Measurements from ENCODE around the gene CTBS.
"Not testable (repeated sequence)": the region's sequence is repeated elsewhere in the genome, so short reads cannot be mapped to it uniquely, and the experiment has no call there.

CTBS gene, protein sequence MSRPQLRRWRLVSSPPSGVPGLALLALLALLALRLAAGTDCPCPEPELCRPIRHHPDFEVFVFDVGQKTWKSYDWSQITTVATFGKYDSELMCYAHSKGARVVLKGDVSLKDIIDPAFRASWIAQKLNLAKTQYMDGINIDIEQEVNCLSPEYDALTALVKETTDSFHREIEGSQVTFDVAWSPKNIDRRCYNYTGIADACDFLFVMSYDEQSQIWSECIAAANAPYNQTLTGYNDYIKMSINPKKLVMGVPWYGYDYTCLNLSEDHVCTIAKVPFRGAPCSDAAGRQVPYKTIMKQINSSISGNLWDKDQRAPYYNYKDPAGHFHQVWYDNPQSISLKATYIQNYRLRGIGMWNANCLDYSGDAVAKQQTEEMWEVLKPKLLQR

DNA sequence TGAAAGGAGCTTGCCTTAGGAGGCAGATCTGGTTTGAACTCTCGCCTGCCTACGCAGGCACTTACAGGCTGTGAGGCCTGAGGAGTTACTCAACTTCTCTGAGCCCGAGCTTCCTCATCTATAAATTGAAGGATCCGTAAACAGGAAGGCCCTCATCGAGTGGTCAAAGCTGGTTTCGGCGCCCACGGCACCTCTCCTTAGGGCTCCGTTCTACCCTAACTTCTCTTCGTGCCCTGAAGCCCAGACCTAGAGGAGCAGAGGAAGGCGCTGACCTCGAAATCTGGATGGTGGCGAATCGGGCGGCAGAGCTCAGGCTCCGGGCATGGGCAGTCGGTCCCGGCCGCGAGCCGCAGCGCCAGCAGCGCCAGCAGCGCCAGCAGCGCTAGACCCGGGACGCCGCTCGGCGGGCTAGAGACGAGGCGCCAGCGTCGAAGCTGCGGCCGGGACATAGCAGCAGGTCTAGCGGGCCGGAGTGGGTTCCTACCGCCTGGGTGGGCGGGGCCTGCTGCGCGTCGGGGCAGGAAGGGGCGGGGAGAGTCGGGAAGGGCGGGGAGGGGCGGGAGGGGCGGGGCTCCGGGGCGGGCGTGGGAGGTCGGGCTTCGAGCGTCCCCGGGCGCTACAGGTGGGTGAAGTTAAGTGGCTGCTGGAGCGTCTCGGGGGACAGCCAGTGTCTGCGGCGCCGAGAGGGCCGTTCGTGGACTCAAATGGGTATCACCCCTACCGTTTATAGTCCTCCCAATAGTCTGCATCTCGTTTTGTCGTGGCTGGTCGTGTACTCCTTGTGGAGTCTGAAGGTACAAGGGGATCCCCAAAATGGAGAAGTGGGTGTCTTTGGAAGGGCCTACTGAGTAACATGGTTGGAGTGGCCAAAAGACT is at the start of gene CTBS:
TSS of gene CTBS (minus strand) at position 474 of the 876 bp plus-strand sequence. CDS start at position 449, 25 bp downstream.
- peak; percentile 49 to 69 for DNase-seq

DNA sequence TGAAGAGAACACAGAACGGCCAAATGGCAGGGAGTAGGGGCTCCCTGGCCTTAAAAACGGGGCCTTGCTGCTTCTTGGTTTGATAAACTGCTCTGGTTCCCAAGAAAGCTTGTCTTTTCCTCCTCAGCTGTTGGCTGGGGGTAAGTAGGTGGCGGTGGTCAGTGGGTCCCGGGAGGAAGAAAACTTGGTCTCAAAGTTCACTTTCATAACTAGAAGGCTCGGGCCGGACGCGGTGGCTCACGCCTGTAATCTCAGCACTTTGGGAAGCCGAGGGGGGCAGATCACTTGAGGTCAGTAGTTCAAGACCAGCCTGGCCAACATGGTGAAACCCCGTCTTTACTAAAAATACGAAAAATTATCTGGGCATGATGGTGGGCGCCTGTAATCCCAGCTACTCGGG is 47.3 kb upstream of the CTBS start:
- DNase-seq = no peak

DNA sequence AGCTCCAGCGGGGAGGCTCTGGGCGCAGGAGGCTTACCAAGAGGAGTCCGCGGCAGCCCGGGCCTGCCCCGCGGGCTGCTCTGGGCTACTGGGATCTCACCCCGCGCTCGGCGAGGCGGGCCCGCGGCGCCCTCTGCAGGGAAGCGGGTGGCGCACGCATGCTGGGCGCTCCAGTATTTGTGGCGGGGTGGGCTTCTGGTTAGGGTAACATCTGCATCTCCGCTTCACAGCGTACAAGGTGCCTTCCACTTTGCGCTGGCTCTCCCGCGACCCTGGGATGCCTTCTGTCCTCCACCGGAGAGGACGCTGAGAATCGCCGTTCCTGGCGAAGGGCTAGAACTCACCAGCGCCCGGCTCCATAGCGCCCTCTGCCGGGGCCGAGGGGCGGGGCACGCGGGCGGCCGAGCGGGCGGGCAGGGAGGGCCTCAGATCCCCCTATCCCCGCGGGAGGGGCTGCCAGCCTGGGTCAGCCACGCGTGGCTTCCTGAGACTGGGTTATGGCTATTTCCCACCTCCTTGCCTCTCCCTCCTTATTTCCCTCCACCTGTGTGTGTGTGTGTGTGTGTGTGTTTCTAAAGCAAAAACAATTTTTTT is 46.6 kb upstream of the CTBS start:
- DNase-seq = peak; percentile 52 to 57

DNA sequence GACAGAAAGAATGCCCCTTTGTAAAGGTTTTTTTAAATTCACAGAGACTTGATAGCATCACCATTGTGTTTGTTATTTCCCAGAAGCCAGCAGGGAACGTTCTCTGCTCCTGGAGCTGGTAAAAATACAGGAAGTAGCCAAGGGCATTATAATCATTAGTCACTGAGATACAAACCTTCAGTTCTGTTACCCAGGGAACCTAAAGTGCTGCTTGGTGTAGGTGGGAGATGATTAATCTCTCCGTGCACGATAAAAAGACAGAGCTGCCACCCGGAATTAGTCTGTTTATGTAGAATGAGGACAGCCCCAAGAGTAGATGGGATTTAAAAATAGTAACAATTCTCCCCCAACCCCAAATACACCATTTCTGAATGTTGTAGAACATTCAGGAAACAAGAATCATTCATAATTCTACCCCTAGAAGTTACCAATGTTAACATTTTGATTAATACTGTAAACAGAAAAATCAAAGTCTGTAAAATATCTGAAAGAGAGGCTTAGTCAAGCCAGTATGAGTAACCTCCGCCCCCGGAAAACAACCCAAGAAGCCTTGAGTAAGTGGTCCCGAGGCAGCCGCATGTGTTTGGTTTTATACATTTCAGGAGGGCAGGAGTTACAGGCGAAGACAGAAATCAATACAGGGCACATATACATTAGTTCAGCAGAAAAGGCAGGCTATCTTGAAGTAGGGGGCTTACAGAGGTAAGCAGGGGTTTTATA is 45.3 kb upstream of the CTBS start:
- DNase-seq = no peak

DNA sequence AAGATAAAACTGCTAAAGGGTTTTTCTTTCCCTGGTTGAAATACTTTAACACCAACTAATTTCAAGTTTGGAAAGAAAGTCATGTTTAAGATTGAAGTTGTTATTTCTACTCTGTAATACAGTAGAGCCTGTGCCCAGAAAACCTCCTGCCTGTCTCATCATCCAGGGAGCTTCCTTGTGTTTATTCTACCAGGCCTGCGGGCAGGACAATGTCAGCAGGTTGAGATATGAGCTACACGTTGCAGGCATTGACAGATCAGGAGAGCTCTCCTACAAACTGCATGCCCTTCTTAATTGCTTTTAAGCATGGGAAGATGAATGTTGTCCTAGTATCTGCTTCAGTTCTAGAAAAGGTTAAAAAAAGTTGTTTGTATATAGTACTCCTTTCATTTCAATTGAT is 43.1 kb upstream of the CTBS start:
- DNase-seq = no peak

DNA sequence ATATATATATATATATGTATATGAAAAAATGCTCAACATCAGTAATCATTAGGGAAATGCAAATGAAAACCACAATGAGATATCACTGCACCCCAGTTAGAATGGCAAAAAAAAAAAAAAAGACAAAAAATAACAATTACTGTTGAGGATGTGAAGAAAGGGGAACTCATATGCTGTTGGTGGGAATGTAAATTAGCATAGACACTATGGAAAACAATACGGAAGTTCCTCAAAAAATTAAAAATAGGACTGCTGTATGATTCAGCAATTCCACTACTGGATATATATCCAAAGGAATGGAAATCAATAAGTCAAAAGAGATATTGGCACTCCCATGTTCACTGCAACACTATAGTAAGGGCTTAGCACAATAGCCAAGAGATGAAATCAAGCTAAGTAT is 41.5 kb upstream of the CTBS start:
- DNase-seq = no peak

DNA sequence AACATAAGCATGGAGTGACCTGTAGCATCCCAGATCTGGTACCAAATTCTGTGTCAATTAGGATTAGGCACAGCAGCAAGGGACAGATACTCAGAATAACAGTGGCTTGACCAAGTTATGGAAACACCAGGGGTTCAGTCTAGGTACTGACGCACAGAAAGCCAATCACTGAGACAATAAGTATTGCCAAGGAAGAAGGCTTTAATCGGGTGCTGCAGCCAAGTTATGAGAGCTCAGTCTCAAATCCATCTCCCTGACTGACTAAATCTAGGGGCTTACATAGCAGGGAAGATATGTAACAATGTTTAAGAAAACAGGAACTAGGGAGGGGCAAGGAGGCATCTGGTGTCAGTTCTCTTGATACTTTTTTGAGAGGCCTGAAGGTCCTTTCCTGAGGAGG is 39.6 kb upstream of the CTBS start:
- no peak for DNase-seq

DNA sequence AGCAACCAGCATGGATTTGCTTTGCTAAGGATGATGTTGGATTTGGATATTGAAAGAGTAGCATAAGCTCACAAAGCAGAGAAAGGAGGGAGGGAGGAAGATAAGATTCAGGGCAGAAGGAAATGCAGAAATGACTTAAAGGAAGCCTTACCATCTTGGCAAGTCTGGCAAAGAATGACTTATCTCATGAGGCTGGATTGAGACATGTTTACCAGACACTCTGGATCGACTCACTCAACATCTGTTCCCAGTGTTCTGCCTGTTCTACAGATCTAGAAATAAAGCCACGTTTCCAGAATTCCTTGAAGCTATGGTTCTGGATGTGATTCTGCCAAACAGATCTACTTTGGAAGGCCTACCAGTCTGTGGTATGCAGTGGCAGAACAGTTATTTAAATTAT is 38.8 kb upstream of the CTBS start:
- DNase-seq = no peak

DNA sequence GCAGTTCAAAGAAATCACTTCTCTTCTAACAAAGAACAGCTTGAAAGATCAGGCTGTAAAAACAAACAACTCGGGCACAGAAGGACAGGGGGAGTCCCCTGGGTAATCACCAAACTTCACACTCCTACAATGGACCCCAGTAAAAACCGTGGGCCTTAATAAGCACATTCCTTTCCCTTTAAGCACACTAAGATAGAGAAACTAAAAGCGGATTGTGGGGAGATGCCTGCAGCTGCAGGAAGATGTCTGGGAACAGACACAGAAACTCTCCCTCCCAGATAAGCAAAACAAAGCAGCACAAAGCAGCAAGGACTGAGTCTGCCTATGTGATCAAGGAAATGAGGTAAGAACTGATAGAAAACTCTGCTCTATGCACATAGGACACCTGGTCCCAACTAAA is 37.6 kb upstream of the CTBS start:
- DNase-seq = no peak

DNA sequence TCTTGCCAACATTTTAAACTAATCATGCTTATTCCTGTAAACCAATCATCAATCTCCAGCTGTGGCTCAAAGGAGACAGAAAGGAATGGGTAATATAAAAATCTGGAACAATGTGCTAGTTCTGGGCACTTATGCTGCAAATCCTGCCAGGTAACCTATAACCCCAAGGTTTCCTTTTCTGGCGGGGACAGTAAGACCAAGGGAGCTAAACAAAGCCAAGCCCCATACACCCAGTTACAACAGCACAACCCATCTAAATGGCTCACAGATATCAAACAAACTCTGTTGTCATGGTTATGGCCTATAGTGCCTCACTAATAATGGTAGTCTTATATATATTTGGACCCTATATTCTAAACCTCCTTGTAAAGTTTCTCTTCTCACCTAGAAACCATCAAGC is 36.9 kb upstream of the CTBS start:
- no peak for DNase-seq

DNA sequence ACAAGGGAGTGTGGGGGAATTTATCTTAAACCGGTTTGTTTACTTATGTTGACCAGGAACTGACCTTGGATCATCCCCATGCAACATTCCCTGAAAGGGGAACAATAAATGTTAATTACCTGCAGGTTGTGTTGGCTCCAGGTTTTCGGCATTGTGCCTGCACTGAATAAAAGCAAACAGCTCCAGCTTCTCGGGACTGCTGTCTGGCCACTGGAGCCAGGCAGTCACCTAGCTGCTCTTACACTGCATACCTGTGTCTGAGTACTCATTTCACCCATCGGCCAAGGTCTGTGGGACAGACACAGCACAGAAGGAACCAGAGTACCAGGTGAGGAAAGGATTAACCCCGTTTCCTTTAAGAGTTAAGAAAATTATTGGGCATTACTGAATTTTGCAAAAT is 32.7 kb upstream of the CTBS start:
- DNase-seq = no peak

DNA sequence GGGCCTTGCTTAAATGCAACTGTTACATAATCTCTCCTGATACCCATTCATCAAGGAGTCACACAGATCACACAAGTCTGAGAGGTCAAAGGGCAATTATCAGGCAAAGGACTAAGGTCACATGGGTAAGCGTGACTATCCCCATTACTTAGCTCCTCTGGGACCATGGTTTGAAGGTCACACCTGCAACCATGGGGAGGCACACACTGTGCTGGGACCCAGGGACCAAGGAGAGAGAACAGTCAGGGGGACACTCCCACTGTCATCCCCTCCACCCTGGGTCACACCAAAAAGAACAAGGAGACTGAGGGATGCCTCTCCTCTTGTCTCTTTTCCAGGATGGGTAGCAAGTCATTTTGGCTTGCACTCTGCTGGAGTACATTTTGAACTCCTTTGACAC is 30.9 kb upstream of the CTBS start:
- DNase-seq = no peak

DNA sequence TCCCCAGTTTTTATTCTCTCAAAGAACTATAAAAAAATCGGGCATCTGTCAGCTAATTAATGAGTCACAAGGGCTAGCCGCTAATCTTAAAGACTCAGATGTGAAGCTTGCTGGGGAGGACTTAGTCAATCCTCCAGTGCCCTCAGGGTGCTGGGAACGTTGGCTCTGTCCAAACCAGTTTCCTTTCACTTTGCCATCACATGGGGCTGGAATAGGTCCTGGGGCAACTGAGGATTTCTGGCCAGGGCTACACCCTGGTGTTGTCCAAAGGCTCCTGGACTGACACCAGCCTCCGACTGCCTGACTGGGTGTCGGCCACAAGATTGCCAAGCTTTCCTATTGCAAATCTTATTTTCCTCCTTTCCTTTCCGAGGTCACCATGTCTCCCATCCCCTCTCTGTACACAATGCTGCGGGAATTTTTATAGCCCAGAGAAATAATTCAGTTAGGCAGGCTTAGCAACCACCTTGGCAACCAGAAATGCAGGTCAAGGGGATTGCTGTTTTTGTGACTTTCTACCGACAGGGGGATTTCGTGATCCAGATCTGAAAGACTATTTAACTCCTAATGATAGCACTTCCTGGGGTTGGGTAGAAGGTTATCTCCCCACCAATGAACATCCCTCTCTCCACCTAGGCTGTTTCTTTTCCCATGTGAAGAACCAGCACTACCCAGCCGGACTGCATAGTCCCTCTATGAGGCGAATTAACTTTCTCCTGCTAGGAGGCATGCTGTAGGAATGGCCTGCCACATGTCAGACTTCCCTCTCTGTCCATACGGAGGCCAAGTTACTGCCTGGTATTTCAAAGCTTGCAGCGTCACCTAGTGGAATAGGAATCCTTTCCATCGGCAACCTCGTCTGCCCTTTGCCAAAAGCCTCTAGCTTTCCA is 29.9 kb upstream of the CTBS start:
- DNase-seq = no peak

DNA sequence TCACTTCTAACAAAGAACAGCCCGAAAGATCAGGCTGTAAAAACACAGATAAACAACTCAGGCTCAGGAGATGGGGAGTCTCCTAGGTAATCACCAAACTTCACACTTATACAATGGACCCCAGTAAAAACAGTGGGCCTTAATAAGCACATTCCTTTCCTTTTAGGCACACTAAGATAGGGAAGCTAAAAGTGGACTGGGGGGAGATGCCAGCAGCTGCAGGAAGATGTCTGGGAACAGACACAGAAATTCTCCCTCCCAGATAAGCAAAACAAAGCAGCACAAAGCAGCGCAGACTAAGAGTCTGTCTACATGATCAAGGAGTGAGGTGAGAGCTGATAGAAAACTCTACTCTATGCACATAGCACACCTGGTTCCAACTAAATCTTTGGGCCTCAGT is 29.0 kb upstream of the CTBS start:
- DNase-seq = no peak

DNA sequence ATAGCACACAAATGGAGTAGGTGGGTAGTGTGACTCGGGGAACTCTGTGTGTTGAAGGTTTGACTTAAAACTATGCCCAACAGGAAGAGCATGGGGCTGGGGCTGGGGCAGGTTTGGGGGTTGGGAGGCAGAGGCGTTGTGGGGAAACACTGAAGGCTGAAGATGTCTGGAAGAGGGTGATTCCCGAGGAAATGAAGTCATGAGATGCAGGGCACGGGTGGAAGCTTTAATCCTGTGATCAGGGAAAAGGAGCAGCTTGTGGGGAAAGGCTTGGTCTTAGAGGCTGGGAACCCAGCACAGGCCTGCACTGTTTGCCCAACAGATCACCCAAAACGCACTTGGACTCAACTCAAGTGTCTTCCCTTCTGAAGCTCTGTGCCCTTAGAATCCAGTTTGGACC is 26.6 kb upstream of the CTBS start:
- DNase-seq = no peak

DNA sequence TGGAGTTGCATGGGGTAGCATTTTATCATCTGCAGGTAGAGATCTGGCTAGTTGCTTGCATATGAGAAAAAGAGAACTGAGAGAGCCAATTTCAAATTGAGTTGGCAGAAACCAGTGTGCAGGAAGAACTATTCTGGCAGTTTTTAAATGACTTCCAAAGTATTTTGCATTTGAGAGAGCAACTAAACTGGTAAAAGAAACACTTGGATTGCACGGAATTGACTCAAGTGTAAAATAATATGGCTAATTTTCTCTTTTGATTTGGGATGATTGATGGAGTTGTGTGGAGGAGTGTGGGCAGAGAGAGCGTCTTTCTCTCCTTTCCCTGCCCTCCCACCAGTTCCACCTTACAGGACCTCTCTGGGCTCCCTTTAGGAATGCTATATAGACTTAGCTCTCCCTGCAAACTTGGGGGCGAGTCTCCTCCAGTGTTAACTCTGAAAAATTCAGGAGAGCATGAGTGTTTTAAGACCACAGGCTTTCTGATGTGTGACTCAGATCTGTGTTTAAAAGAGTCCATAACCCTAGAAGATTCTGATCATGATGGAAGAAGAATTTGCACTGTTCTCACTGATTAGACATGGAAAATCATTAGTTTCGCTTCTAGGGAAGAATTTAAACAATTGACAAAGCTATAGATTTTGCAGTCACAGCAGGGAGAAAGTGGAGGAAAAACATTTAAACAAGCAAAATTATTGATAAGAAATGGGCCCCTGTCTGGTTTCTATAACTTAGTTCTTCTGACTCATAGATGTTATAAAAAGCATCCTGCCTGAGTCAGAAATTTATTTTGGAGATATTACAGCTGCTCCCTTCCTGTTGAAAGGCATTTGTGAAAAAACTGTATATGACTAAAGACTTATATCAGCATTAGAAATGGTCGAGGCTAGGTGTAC is 24.9 kb upstream of the CTBS start:
- no peak for DNase-seq

DNA sequence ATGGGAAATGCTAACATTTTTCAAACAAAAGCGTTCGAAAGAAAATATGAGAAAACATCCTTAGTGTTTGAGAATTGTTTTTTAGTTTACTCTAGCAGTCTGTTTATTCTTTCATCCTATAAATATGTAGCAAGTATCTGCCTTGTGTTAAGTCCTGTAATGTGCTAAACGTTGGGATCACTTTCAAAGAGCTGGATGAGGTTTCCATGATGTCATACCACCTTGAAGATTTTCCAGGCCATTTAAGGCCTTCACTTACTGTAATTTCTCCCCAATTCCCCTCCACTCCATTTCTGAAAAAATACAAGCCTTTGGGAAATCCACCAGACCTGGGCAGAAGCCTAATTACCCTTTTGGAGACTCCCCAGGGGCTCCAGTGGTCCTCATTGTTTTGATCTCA is 24.2 kb upstream of the CTBS start:
- no peak for DNase-seq

DNA sequence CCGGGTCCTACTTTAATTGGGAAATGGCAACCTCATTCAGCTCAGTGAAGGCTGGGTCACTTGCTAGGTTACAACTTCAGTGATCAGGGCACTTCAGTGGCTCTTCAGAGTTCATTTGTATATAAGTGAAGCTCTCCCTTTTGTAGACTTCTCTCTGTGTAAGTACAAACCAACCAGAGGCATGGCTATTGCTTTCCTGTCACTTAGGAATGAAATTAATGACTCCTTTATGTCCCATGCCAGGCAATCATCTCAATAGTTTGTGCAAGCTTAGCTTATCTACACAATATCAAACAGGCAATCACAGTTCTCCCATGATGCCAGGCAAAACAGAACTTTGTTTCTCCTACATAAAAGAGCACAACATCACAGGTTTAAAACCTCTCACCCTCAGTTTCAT is 22.8 kb upstream of the CTBS start:
- DNase-seq = no peak

DNA sequence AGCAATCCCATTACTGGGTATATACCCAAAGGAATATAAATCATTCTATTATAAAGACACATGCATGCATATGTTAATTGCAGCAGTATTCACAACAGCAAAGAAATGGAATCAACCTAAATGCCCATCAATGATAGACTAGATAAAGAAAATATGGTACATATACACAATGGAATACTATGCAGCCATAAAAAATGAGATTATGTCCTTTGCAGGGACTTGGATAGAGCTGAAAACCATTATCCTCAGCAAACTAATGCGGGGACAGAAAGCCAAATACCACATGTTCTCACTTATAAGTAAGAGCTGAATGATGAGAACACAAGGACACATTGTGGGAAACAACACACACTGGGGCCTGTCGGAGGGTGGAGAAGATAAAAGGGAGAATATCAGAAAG is 20.7 kb upstream of the CTBS start:
- not testable (repeated sequence) for DNase-seq

DNA sequence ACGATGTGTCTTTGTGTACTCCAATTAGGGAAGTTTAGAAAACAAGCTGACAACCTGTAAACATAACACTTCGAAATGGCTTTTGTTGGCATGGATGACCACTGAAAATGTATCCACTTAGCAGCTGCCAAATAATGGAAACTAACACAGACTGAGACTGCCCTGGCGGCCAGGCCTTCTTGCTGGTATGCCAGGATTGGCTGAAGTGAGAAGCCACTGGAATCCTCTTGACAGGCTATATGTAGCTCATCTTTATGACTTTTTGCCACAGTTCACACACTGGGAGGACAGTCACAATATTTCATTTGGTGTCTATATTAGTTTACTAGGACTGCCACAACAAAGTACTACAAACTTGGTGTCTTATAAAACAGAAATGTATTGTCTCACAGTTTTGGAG is 12.9 kb upstream of the CTBS start:
- no peak for DNase-seq

DNA sequence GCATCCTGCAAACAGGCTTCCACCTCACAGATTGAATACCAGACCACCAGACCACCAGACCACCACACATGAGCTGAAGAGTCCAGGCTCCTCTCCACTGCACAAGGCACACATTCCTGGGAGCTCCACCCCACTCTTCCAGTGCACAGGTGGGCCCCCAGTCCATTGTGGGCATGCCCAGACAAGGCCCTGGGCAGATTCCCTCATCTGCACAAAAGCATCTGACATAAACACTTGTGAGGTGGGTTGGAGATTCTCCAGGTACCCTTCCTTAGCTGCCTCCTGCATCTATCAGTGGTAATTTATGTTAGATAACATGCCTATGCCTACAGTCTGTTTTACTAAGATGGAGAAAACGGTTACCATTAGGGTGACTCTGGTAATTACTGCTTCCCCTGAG is 11.6 kb upstream of the CTBS start:
- DNase-seq = no peak

Measured in NCI-H187 (cell line).